Fibroblast of mammary gland (primary cell): ENCODE measurements around the gene STOM.

Experiments
- DNase-seq: peaks from one replicate; pipeline ENCODE4 v3.0.0-alpha.2; 2010; ENCODE audit warnings: low read depth
- H3K4me3 ChIP-seq: 2 replicates; pipeline ENCODE4 v1.5.1; 2011; ENCODE audit warnings: low read depth, mild to moderate bottlenecking, low read length, moderate library complexity; ENCODE audit not compliant: control insufficient read depth
- CTCF ChIP-seq: conservative IDR thresholded peaks from 2 replicates; pipeline ENCODE4 v1.5.1; 2011; ENCODE audit warnings: low read depth, low read length, inconsistent platforms; ENCODE audit not compliant: control insufficient read depth, insufficient read depth

The STOM gene

GRCh38 chr9:121303456-121304451 is 66.3 kb downstream of the STOM start:
- DNase-seq = no peak
- no peak overlapping the region for H3K4me3 ChIP-seq
- TF ChIP-seq CTCF = no peak

GRCh38 chr9:121302786-121303185 is 67.3 kb downstream of the STOM start:
- no peak overlapping the region for H3K4me3 ChIP-seq
- DNase-seq = no peak
- no peak for TF ChIP-seq CTCF

DNA sequence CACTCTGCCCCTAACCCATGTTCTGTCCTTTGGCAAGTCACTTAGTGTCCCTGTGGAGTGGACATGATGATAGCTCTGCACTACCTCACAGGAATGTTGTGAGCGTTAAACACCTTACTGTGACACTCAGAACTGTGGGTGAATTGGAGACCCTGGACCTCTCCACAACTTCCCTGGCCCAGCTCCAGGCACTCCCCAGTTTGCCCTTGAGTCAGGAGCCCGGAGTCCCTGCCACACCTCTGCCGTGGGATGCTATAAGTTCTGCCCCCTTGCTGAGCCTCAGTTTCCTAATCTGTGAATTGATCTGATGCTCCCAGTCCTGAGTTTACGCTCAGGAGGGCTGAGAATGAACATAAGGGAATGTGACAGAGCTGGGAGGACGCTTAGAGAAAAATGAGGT is 67.7 kb downstream of the STOM start:
- DNase-seq = no peak
- no peak for TF ChIP-seq CTCF
- H3K4me3 ChIP-seq = no peak overlapping the region

DNA sequence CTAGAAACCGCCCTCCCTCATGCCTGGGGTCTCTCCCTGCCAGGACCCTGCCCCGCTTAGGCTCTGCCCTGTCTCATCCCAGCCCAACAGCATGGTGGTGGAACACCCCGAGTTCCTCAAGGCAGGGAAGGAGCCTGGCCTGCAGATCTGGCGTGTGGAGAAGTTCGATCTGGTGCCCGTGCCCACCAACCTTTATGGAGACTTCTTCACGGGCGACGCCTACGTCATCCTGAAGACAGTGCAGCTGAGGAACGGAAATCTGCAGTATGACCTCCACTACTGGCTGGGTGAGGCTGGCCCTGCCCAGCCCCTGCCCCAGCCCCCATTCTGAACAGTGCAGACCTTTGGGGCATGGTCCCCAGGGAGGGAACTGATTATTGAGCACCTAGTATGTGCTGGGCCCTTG is 68.2 kb downstream of the STOM start:
- DNase-seq = no peak
- no peak for TF ChIP-seq CTCF
- H3K4me3 ChIP-seq = no peak overlapping the region

DNA sequence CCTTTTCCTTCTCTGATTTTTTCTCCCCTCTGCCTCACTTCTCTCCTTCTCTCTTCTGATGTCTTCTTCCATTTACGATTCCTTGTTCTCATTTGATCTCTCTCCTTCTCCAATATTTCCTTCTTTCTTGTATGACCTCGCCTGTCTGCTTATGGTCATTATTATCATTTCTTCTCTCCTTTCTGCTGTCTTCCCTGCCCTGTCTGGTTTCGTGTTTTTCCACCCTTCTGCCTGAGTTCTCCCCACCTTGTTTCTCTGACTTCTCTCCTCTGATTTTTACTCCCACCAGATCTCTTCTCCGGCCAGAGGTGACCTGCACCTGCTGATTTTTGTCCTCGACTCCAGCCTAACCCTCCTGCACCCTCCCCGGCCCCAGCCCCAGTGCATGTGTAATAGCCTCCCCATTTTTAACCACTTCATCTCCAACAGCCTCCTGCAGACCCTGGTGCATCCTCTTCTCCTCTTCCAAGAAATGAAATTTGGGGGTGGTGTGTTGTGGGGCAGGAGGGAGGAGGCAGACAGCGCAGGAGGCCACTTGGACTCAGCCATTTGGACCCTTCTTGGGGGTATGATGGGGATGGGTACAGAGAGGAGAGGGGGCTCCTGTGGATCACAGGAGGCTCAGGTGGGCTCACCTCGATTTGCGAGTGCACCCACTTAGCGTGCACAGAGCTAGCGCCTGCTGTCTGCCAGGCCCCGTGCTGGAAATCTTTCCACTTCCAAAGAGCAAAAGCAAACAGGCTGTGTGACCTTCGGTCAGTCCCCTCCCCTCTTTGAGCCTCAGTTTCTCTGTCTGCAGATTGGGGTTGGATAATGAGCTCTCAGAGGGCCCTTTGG is 69.5 kb downstream of the STOM start:
- no peak for TF ChIP-seq CTCF
- peak overlapping the region; percentile 35 for H3K4me3 ChIP-seq
- DNase-seq = no peak

GRCh38 chr9:121299467-121300282 is 70.4 kb downstream of the STOM start:
- no peak for TF ChIP-seq CTCF
- H3K4me3 ChIP-seq = peak overlapping the region; percentile 46
- no peak for DNase-seq
